Panc1 (cell line): Measurements from ENCODE around the gene GSTK1. TPM values are rescaled to one million over a fixed set of nuclear protein-coding genes. Genes with fewer than 3 reads are reported as not detected.
"Not testable (repeated sequence)": the region's sequence is repeated elsewhere in the genome, so short reads cannot be mapped to it uniquely, and the experiment has no call there.

Experiments used
- ATAC-seq: fragments of 200-7000 bp; cut with Tn5 transposase; 2 replicates; pipeline ENCODE4 v1.9.1; 2020; ENCODE audit warnings: mild to moderate bottlenecking, moderate library complexity
- Bru-seq: library from RNA; stranded (reverse); fragments of 400-500 nt; gene quantifications from one replicate; lab custom pipeline; 2021; lab: Mats Ljungman, UMichigan
- BruChase-seq, 2 experiments: library from RNA; stranded (reverse); fragments of 400-500 nt; gene quantifications; one replicate each; lab custom pipeline; 2021; lab: Mats Ljungman, UMichigan
- BruUV-seq: library from RNA; stranded (reverse); fragments of 400-500 nt; replicated peaks from 2 replicates; lab custom pipeline; 2021; lab: Mats Ljungman, UMichigan
- CTCF ChIA-PET: fragments of 300-600 bp; sonication (Branson Sonifier 250); formaldehyde crosslinking; loops from one replicate; lab custom pipeline; 2022; ENCODE audit warnings: antibody characterized with exemption; lab: Charles Lee
- POLR2A ChIA-PET: fragments of 300-600 bp; sonication (Branson Sonifier 250); formaldehyde crosslinking; loops from one replicate; lab custom pipeline; 2022; ENCODE audit warnings: antibody characterized with exemption; lab: Charles Lee
- DNase-seq: peaks from one replicate; pipeline ENCODE4 v3.0.0-alpha.2; 2010; ENCODE audit warnings: low read depth, low spot score
- H3K27ac ChIP-seq: 2 replicates; pipeline ENCODE4 v1.5.1; 2011; ENCODE audit warnings: mild to moderate bottlenecking, low read length, inconsistent platforms
- H3K27me3 ChIP-seq: fragments of 200-500 bp; sonication (Bioruptor generic); 2 replicates; pipeline ENCODE4 v1.6.0; 2014; ENCODE audit warnings: low read length, inconsistent platforms; ENCODE audit not compliant: control insufficient read depth, insufficient read depth
- H3K36me3 ChIP-seq: fragments of 200-500 bp; sonication (Bioruptor generic); 2 replicates; pipeline ENCODE4 v1.5.1; 2014; ENCODE audit warnings: inconsistent platforms, mild to moderate bottlenecking, low read length, moderate library complexity; ENCODE audit not compliant: control insufficient read depth, insufficient read depth
- H3K4me1 ChIP-seq: 2 replicates; pipeline ENCODE4 v1.5.1; 2011; ENCODE audit warnings: inconsistent platforms, mild to moderate bottlenecking, low read length, moderate library complexity; ENCODE audit not compliant: control insufficient read depth, insufficient read depth
- H3K4me3 ChIP-seq, 2 experiments: 2 replicates each; pipeline ENCODE4 v1.5.1; 2011 to 2012; ENCODE audit warnings: low read depth in 2 of 2, low read length in 2 of 2, mild to moderate bottlenecking in 2 of 2, inconsistent platforms in 1 of 2, moderate library complexity in 1 of 2
- H3K9me3 ChIP-seq: fragments of 200-500 bp; sonication (Bioruptor generic); 2 replicates; pipeline ENCODE4 v1.5.1; 2014; ENCODE audit warnings: low read depth, mild to moderate bottlenecking, inconsistent platforms, low read length, moderate library complexity; ENCODE audit not compliant: control insufficient read depth, insufficient read depth
- POLR2AphosphoS5 ChIP-seq: IDR thresholded peaks from 2 replicates; pipeline ENCODE4 v1.6.1; 2012; ENCODE audit warnings: mild to moderate bottlenecking, low read depth, low read length, moderate library complexity
- SIN3A ChIP-seq: IDR thresholded peaks from 2 replicates; pipeline ENCODE4 v1.6.1; 2012; ENCODE audit warnings: low read depth, mild to moderate bottlenecking, low read length, moderate library complexity, borderline replicate concordance; ENCODE audit not compliant: insufficient read depth
- TCF7L2 ChIP-seq: IDR thresholded peaks from 2 replicates; pipeline ENCODE4 v1.6.1; 2011; ENCODE audit warnings: mild to moderate bottlenecking, low read depth, low read length, inconsistent platforms
- in situ Hi-C: cut with HindIII; loops from 2 replicates; pipeline ENCODE4 v1.10.0; 2016; ENCODE audit warnings: low sequenced_read_pairs, low pct_unique_long_range_greater_than_20kb
- intact Hi-C: fragments of 100-400 bp; cut with micrococcal nuclease; formaldehyde crosslinking; loops from one replicate; pipeline ENCODE4 v1.10.0; 2022; ENCODE audit not compliant: unreplicated experiment
- long read RNA-seq: library from polyadenylated mRNA; unstranded; transcript quantifications from one replicate; pipeline ENCODE4 v2.0.0, GENCODE V29; 2021; ENCODE audit not compliant: unreplicated experiment
- polyA plus RNA-seq: library from polyadenylated mRNA; unstranded; fragments of >200 nt; gene quantifications from one replicate; pipeline ENCODE4 v1.2.1, GENCODE V29; 2012; ENCODE audit warnings: missing spikeins; ENCODE audit not compliant: insufficient read length
- total RNA-seq: library from RNA; stranded (reverse); gene quantifications from one replicate; pipeline ENCODE4 v1.2.1, GENCODE V29; 2021; ENCODE audit not compliant: unreplicated experiment
- TF ChIP-seq, protein P1 (sequence below): fragments of 450-650 bp; IDR thresholded peaks from 2 replicates; pipeline ENCODE4 v1.5.1; 2017; ENCODE audit warnings: mild to moderate bottlenecking

The GSTK1 gene
- 100 TPM for total RNA-seq
- polyA plus RNA-seq = 94.9 TPM
- percentile 75 among the genes with signal in this experiment for Bru-seq, nascent RNA
- BruChase-seq, experiment 1, labeled RNA remaining after a 2-hour chase = percentile 81 among the genes with signal in this experiment
- percentile 82 among the genes with signal in this experiment for BruChase-seq, experiment 2, labeled RNA remaining after a 6-hour chase
- long read RNA-seq, transcript GSTK1-201 (8 exons, 1,044 nt) = major isoform, 48 of 86 reads
- long read RNA-seq, transcript GSTK1-207 (7 exons, 1,185 nt) = minor isoform, 5 of 86 reads
- long read RNA-seq, partial matches to known transcripts = 21 of 86 reads
- long read RNA-seq, other reads (novel, unspliced or antisense) = 11 of 86 reads

DNA sequence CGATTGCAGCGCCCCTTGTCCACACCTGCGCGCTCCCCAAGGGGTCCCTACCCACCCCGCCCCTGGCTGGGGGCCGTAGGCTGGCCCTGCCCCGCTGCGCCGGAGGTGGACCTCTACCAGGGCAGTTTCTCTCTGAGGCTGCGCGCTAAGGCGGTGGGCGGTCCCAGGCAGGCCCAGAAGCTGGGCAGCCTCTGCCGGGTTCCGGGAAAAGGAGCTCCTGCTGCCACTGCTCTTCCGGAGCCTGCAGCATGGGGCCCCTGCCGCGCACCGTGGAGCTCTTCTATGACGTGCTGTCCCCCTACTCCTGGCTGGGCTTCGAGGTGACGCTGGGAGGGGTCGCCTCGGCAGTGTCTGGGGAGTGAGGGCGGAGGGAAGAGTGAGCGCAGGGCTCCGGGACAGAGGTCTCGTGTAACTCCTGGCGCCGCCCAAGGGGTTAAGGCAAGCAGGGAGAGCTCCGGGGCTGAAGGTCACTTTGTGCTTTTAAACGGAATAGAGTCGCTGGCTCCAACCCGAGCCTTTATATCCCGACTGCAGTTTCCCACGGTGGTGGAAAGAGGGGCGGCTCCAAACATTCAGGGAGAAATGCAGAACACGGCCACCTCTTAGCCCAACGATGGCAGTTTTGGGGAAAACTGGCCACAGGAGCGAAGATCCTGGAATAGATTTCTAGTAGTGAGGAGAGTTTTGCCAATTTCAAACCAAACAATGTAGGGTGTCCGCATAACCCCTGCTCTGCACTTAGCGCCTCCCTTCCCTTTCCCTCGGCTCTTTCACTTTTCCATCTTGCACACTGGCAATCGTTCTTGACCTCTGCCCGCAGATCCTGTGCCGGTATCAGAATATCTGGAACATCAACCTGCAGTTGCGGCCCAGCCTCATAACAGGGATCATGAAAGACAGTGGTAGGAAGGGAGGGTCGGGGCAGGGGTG lies at the start of gene GSTK1:
GSTK1 (plus strand) TSS at position 176 of the 930 bp plus-strand sequence; CDS start at position 249, 73 bp downstream.
- no peaks in the 10 kb centered on the region for H3K9me3 ChIP-seq
- peak; percentile 36; the same call in 1 of the 2 replicates for TF ChIP-seq SIN3A
- TF ChIP-seq POLR2AphosphoS5 = peak; percentile 93
- no peak for TF ChIP-seq TCF7L2
- peaks cover 2% of the 10 kb centered on the region for H3K36me3 ChIP-seq
- POLR2A ChIA-PET = no interaction called here
- peak within 1 kb of the TSS; percentile 95 for H3K4me3 ChIP-seq
- in situ Hi-C loops (no loop called here), intact Hi-C loops (no loop called here)
- H3K27ac ChIP-seq = peak within 1 kb of the TSS; percentile 89
- BruUV-seq = no TSS peak
- no peak for DNase-seq
- no peaks in the 10 kb centered on the region for H3K27me3 ChIP-seq
- peaks cover 2% of the 10 kb centered on the region for H3K4me1 ChIP-seq
- ATAC-seq = peak; percentile 100
- CTCF ChIA-PET = interaction anchor here (0.5 to 1.0 kb wide), 2 partner anchors 24 to 25 kb away, joined by 5 to 8 read pairs; partner anchors contain the start of gene CASP2

DNA sequence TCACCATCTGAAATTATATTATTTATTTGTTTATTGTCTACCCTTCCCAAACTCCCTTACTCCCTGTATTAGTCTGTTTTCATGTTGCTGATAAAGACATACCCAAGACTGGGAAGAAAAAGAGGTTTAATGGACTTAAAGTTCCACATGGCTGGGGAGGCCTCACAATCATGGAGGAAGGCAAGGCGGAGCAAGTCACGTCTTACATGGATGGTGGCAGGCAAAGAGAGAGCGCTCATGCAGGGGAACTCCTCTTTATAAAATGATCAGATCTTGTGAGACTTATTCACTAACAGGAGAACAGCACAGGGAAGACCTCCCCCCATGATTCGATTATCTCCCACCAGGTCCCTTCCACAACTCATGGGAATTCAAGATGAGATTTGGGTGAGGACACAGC lies 49.8 kb upstream of the GSTK1 start:
- H3K36me3 ChIP-seq, ATAC-seq, H3K9me3 ChIP-seq, H3K4me1 ChIP-seq, H3K27me3 ChIP-seq, H3K27ac ChIP-seq, H3K4me3 ChIP-seq, DNase-seq, BruUV-seq, intact Hi-C loops, POLR2A ChIA-PET: not testable (repeated sequence)
- in situ Hi-C loops = loop anchor here (25.0 kb wide), 1 partner anchor 201 kb away; no protein-coding TSS in a partner anchor
- CTCF ChIA-PET = interaction anchor here (2.7 kb wide), 1 partner anchor 206 kb away, joined by 66 read pairs; no protein-coding TSS in a partner anchor

GRCh38 chr7:143214789-143215679 lies 48.2 kb upstream of the GSTK1 start:
- Histone ChIP-seq H3K9me3 (no peaks in the 10 kb centered on the region), H3K36me3 (no peaks in the 10 kb centered on the region), H3K27me3 (peaks cover 3% of the 10 kb centered on the region; the same call in 1 of the 2 replicates), H3K4me1 (no peaks in the 10 kb centered on the region), H3K4me3 (no peak overlapping the region), H3K27ac (no peak overlapping the region)
- POLR2A ChIA-PET = no interaction called here
- in situ Hi-C loops = loop anchor here (25.0 kb wide), 1 partner anchor 203 kb away; no protein-coding TSS in a partner anchor
- TF ChIP-seq SIN3A = no peak
- TF ChIP-seq, protein P1, sequence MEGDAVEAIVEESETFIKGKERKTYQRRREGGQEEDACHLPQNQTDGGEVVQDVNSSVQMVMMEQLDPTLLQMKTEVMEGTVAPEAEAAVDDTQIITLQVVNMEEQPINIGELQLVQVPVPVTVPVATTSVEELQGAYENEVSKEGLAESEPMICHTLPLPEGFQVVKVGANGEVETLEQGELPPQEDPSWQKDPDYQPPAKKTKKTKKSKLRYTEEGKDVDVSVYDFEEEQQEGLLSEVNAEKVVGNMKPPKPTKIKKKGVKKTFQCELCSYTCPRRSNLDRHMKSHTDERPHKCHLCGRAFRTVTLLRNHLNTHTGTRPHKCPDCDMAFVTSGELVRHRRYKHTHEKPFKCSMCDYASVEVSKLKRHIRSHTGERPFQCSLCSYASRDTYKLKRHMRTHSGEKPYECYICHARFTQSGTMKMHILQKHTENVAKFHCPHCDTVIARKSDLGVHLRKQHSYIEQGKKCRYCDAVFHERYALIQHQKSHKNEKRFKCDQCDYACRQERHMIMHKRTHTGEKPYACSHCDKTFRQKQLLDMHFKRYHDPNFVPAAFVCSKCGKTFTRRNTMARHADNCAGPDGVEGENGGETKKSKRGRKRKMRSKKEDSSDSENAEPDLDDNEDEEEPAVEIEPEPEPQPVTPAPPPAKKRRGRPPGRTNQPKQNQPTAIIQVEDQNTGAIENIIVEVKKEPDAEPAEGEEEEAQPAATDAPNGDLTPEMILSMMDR = peak; percentile 97
- peak; percentile 89 for DNase-seq
- no TSS peak for BruUV-seq
- CTCF ChIA-PET = interaction anchor here (0.5 to 2.7 kb wide), 15 partner anchors 9 to 1598 kb away, joined by 3 to 66 read pairs (median 3); no protein-coding TSS in a partner anchor
- intact Hi-C loops = loop anchor here (1.0 to 2.0 kb wide), 2 partner anchors 208 to 360 kb away; partner anchors contain the start of gene EPHB6
- peak; percentile 88 for ATAC-seq
